HG03469 (cell line): ENCODE data around the gene PLA2G12B.
"Not testable (repeated sequence)": the region's sequence is repeated elsewhere in the genome, so short reads cannot be mapped to it uniquely, and the experiment has no call there.

Experiments
- ATAC-seq: cut with Tn5 transposase; IDR thresholded peaks from one replicate; pipeline ENCODE4 v1.9.1; 2021; ENCODE audit warnings: mild to moderate bottlenecking, moderate library complexity, moderate number of reproducible peaks; ENCODE audit not compliant: unreplicated experiment

Gene PLA2G12B

GRCh38 chr10:72954596-72955554 lies at the start of gene PLA2G12B:
Gene PLA2G12B, minus strand, starts transcription at chr10:72954806. Its CDS starts 121 bp downstream, at chr10:72954685.
- ATAC-seq = no peak

GRCh38 chr10:73003822-73004221 lies 49.2 kb upstream of the PLA2G12B start:
- ATAC-seq = no peak

DNA sequence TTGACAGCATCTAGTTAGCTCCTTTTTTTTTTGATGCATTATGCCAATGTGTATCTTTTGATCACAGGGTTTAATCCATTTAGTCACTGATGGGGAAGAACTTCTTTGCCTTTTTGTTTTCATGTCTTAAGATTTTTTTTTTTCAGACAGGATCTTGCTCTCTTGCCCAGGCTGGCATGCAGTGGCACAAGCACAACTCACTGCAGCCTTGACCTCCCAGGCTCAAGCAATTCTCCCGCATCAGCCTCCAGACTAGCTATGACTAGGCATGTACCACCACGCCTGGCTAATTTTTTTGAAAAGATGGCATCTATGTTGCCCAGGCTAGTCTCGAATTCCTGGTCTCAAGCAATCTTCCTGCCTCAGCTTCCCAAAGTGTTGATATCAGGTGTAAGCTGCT lies 46.4 kb upstream of the PLA2G12B start:
- ATAC-seq = no peak

- no peak for ATAC-seq
Observed at GRCh38 chr10:72997099-72997498, 42.5 kb upstream of the PLA2G12B start.

DNA sequence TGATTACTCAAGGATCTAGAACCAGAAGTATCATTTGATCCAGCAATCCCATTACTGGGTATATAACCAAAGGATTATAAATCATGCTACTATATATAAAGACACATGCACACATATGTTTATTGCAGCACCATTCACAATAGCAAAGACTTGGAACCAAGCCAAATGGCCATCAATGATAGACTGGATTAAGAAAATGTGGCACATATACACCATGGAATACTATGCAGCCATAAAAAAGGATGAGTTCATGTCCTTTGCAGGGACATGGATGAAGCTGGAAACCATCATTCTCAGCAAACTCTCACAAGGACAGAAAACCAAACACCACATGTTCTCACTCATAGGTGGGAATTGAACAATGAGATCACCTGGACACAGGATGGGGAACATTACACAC lies 40.9 kb upstream of the PLA2G12B start:
- ATAC-seq = not testable (repeated sequence)

- not testable (repeated sequence) for ATAC-seq
Observed at GRCh38 chr10:72989771-72990170, 35.2 kb upstream of the PLA2G12B start.

GRCh38 chr10:72984618-72985017 lies 30.0 kb upstream of the PLA2G12B start:
- ATAC-seq = not testable (repeated sequence)

GRCh38 chr10:72981882-72982529 lies 27.4 kb upstream of the PLA2G12B start:
- ATAC-seq = no peak

DNA sequence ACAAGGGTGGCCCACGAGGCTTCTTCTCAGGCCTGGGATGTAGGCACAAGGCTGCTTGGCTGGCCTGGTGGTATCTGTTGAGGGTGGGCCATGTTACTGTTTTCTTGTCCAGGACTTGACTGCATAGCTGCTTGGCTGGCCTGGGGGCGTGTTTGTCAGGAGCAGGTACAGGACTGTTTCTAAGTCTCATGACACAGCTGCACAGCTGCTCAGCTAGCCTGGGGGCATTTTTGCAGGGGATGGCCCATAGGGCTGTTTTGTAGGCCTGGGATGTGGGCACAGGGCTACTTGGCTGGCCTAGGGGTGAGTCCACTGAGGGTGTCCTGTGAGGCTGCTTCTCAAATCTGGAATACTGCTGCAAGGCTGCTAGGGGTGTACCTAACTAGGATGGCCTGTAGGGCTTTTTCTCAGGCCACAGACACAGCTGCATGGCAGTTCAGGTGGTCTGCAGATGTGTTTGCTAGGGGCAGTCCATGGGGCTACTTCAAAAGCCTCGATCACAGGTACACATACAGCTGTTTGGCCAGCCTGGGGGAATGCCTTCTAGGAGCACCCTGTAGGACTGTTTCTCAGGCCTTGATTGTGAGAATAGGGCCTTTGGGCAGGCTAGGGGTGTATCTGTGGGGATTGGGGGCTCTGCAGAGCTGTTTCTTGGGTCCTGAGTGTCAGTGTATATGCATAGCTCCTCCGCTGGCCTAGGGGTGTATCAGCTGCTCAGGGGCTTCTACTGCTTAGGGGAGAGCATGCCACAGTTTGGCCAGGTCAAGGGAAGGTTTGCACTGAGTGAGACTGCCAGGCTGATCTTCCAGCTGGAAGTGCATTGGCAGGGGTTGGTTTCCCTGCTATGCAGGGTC lies 26.6 kb upstream of the PLA2G12B start:
- no peak for ATAC-seq

- no peak for ATAC-seq
Observed at GRCh38 chr10:72980348-72980747, 25.7 kb upstream of the PLA2G12B start.

GRCh38 chr10:72979709-72980108 lies 25.1 kb upstream of the PLA2G12B start:
- no peak for ATAC-seq

DNA sequence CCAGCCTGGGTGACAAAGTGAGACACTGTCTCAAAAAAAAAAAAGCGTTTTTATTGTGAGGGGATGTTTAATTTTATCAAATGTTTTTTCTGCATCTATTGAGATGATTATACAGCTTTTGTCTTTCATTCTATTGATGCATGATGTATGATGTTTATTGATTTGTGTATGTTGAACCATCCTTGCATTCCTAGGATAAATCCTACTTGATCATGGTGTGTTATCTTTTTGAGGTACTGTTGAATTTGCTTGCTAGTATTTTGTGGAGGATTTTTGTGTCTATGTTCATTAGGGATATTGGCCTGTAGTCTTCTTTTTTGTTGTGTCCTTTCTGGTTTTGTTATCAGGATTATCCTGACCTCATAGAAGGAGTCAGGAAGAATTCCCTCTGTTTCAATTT lies 22.3 kb upstream of the PLA2G12B start:
- no peak for ATAC-seq

DNA sequence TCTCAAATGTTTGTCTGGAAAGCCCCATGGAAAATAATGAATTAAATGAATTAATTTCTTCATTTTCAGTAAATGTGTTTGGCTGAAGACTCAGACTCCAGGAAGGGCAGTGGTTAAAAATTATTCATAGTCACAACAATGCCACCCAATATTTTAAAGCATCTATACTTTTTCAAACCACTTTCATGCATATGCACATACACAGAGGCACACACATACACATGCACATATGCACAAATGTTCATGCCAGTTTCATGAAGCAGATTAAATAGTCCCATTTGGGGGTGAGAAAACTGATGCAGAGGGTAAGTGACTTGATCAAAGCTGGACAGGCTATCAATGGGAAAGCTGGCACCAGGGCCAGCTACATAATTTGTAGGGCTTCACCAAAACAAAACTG lies 1.4 kb upstream of the PLA2G12B start:
- ATAC-seq = no peak

GRCh38 chr10:72954230-72954595 lies 393 bp downstream of the PLA2G12B start:
- ATAC-seq = no peak

GRCh38 chr10:72953687-72954086 lies 919 bp downstream of the PLA2G12B start:
- ATAC-seq = no peak

DNA sequence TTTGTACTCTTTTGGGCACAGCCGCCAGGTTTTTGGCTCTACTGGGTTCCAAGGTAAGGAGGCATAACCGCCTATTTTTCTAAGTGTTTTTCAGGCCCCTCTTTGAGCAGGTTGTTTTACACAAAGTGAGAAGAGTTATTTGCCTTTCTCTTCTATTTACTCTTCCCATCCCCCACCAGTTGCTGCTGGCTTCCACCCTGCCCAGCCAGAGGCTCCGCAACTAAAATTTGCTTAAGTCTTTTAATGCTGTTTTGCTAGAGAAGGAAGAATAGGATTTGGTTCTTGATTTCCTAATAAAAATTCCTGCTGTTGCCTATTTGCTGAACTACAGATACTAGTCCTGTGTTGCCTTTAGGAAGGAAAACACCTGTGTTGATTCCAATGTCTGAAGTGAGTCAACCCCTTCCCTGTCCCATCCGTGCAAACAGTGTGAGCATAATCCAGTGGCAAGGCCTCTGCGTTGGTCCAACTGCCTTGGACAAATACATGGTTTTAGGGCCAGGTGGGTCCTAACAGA lies 1.9 kb downstream of the PLA2G12B start:
- ATAC-seq = no peak

DNA sequence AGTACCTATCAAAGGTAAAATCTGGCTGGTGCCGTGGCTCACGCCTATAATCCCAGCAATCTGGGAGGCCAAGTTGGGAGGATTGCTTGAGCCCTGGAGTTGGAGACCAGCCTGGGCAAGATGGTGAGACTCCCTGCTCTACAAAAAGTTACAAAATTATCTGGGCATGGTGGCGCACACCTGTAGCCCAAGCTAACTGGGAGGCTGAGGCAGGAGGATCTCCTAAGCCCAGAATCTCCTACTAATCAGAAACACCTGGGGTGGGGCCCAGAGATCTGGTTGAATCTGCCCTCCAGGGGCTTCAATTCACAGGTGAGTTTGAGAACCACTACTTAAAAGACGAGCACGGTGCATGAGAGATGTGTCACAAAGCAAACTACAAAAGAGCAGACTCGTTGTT lies 2.4 kb downstream of the PLA2G12B start:
- no peak for ATAC-seq

GRCh38 chr10:72951760-72952159 lies 2.8 kb downstream of the PLA2G12B start:
- ATAC-seq = no peak

DNA sequence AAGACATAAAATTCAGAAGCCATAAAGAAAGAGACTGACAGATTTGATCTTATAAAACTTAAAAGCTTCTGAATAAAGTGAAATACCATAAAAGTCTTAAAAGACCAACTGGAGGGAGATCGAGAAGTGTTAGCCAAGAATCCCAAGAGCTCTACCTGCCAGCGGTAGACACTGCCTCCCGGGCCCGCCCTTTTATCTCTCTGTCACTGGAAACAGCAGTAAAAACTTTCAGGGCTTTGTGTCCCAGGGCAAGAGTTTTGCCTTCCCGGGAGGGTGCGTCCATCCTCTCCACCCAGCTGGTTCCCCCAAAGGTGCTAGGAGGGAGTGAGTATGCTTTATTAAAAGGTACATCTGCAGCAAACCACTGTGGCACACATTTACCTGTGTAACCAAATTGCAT lies 5.8 kb downstream of the PLA2G12B start:
- ATAC-seq = no peak

DNA sequence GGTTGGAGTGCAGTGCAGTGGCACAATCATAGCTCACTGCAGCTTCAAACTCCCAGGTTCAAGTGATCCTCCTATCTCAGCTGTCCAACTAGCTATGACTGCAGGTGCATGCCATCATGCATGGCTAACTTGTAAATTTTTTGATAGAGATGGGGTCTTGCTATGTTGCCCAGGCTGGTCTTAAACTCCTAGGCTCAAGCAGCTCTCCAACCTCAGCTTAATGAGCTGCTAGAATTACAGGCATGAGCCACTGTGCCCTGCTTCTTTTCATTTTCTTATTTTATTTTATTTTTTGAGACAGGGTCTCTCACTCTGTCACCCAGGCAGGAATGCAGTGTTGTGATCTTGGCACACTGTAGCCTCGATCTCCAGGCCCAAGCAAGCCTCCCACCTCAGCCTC lies 7.6 kb downstream of the PLA2G12B start:
- no peak for ATAC-seq
